Measurements from ENCODE around the gene ACAA1.

ACAA1 gene

GRCh38 chr3:38154033-38154494 is 17.1 kb upstream of the ACAA1 start:
- no peak for DNase-seq

DNA sequence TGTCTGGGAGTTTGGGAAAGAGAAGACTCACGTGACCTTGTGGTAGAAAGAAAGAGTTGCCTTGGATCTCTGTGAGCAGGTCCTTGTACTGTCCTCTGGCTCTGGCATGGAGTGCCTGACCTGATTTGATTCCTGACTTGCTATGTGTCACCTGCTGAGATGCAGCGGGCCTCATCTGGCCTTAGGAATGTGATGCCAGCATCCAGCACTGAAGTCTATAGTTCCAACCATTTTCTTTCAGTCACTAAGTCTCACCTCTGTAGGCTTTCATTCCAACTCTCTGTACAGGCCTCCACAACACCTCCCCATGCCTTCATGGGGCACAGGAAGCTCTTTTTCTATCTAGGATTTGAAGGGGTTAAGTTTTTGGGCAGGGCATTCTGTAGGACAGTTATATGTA is 16.3 kb upstream of the ACAA1 start:
- DNase-seq, result no peak

- DNase-seq, result no peak
Measured at GRCh38 chr3:38152609-38153008, 15.7 kb upstream of the ACAA1 start.

DNA sequence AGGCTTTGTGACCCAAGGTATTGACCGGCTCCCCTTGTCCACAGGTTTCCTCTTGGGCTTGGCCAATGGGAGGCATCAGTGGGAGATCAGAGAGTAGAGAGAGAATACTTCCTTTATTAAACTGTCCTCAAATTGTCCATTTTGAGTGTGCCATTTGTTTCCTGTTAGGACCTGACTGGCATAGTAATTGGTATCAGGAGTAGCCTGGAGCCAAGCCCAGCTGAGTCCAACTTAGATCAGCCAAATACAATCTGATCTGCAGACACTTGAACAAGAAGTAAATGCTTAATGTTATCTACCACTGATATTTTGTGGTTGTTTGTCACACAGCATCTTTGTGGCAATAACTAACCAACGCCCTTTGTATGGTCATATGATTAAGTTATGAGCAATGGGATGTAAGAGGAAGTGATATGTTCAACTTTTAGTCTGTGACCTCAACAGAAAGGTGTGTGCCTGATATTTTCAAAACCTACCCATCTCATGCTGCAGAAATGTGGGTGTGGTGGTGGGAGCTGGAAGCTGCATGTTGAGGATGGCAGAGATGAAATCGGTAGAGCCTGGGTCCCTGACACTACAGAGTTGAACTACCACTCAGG is 14.8 kb upstream of the ACAA1 start:
- DNase-seq, result no peak

GRCh38 chr3:38150780-38151528 is 14.0 kb upstream of the ACAA1 start:
- DNase-seq, result no peak

GRCh38 chr3:38149708-38150107 is 12.8 kb upstream of the ACAA1 start:
- DNase-seq, result no peak

DNA sequence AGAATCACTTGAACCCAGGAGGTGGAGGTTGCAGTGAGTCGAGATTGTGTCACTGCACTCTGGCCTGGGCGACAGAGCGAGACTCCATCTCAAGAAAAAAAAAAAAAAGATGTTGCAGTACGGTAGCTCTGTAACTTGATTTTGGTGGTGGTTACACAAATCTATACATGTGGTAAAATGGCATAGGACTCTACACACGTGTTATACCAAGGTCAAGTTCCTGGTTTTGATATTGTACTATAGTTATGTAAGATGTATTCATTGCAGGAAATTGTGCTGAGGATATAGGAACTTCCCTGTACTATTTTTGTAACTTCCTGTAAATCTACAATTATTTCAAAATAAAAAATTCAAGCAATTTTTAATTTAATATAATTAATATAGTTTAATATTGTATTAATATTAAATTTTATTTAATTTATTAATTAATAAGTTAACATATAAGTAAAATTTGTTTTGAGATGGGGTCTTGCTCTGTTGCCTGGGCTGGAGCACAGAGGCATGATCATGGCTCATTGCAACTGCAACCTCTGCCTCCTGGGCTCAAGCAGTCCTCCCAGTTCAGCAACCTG is 11.5 kb upstream of the ACAA1 start:
- no peak for DNase-seq

GRCh38 chr3:38147421-38147820 is 10.5 kb upstream of the ACAA1 start:
- no peak for DNase-seq

DNA sequence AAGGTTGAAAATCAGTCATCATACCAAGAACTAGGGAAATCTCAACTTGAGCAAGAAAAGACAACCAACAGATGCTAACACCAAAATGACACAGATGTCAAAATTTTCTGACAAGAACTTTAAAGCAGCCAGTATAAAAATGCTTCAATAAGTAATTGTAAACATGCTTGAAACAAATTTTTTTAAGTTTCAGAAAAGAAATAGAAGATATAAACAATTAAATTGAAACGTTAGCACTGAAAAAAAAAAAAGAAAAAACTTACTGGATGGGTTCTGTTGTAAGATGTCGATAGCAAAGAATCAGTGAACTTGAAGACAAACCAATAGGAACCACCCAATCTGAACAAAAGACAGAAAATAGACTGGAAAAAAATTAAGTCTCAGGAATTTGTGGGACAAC is 9.6 kb upstream of the ACAA1 start:
- no peak for DNase-seq

DNA sequence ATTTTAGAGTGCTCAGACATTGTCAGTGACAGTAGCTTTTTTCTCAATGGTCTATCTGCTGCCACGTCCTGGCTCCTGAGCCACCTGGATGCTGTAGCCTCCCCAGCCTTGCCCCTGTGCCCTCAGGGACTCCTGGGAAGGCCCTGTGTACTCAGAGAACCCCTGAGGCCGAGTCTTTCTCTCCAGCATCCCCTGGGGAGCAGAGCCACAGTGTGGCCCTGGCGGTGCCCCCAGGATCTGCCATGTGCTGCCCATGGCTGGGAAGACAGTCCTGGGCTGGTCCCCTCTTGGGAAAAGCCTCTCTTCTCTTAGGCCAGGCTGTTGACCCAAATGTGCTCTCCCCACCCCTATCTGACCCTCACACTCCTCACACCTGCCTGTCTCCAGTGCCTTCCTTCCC is 6.6 kb upstream of the ACAA1 start:
- DNase-seq, result no peak

DNA sequence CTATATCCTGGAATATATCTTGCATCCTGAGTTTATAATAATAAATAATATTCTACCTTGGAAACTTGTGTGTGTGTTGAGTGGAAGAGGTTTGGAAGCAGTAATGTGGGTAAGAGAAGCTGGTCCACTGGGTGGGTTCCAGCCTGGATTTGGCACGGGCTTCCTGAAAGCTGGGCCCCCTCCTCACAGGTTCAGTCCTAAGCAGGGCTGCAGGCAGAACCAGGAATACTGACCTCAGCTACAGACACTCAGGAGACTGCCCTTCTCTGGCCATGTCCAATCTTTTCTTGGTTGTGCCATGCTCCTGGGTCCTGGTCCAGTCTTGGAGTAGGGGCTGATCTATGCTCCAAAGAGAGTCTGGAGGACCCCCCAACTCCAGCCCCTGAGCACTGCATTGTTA is 6.0 kb upstream of the ACAA1 start:
- DNase-seq, result no peak

DNA sequence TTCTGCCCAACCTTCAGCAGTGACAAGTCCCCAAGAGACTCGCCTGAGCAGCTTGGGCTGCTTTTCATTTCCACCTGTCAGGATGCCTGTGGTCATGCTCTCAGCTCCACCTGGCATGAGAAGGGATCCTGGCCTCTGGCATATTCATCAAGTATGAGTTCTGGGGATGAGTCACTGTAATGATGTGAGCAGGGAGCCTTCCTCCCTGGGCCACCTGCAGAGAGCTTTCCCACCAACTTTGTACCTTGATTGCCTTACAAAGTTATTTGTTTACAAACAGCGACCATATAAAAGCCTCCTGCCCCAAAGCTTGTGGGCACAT is 5.0 kb upstream of the ACAA1 start:
- DNase-seq, result no peak

DNA sequence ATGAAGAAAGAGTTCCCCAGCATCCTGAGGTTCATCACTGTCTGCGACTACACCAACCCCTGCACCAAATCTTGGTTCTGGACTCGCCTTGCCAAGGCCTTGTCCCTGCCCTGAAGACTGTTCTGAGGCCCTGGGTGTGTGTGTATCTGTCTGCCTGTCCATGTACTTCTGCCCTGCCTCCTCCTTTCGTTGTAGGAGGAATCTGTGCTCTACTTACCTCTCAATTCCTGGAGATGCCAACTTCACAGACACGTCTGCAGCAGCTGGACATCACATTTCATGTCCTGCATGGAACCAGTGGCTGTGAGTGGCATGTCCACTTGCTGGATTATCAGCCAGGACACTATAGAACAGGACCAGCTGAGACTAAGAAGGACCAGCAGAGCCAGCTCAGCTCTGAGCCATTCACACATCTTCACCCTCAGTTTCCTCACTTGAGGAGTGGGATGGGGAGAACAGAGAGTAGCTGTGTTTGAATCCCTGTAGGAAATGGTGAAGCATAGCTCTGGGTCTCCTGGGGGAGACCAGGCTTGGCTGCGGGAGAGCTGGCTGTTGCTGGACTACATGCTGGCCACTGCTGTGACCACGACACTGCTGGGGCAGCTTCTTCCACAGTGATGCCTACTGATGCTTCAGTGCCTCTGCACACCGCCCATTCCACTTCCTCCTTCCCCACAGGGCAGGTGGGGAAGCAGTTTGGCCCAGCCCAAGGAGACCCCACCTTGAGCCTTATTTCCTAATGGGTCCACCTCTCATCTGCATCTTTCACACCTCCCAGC is 4.4 kb upstream of the ACAA1 start:
- DNase-seq, result no peak

GRCh38 chr3:38140326-38141172 is 3.6 kb upstream of the ACAA1 start:
- no peak for DNase-seq

DNA sequence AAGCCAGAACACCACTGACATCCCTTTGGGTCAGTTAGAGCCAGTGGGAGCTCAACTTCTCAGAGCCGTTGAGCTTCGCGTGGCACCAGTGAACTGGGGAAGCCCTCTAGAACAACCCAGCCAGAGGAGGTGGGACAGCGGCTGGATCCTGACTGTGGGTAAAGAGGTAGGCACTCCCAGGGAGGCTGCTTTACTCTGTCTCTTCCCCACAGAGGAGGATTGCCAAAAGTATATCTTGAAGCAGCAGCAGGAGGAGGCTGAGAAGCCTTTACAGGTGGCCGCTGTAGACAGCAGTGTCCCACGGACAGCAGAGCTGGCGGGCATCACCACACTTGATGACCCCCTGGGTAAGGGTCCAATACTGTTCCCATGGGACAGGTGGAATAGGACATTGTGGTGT is 2.7 kb upstream of the ACAA1 start:
- DNase-seq, result no peak

DNA sequence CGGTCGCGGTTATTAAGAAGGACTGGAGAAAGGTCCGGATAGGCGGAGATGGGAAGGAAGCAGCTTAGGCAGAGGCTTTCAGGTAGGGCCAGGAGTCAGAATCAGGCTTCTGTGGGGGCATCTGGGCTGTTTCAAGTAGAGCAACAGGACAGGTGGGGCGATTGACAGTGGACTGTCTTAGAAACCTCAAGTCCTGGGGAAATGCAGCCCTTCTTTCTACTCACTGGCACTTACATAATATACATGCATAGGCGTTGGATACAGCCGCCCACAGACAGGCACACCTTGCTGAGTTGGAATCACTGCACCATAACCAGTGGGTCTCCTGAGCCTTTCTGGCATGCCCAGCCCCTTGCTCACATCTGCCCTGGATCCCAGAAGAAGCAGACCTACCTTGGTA is 2.3 kb upstream of the ACAA1 start:
- no peak for DNase-seq

- peak; percentile 84 for DNase-seq
Measured at GRCh38 chr3:38138349-38139190, 1.6 kb upstream of the ACAA1 start, which contains the start of gene MYD88. Gene MYD88, plus strand, starts transcription at chr3:38138661. Its CDS starts 40 bp downstream, at chr3:38138701.

DNA sequence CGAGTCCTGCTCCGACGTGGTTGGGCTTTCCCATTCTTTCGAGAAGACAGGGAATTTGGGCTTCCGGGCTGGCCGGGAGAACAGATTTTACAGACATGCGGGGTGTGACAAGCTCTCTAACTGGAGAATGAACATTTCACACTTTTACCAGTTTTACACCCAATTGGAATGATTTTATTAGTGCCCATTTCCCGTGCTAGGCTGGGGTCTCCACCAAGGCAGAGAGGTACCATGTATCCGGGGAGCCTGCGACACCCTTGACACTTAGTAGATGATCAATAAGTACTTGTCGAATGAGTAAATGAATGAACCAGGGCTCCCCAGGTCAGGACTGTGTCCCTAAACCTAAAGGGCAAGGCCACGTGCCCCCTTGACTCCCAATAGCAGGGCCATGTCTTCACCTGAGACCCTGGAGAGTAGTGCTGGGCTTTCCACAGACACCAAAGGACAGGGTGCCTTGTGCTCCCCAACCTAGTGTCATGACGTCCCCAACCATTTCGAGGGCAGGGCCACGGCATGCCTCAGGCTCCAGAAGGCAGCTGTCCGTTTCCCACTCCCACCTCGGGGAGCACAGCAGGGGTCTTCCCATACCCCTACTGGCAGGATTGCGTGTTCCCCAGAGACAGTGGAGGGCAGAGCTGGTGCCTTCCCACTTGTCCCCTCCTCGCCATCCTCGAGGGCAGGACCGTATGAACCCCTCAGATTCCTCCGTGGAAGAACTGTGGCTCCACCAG is 855 bp upstream of the ACAA1 start:
- no peak for DNase-seq

DNA sequence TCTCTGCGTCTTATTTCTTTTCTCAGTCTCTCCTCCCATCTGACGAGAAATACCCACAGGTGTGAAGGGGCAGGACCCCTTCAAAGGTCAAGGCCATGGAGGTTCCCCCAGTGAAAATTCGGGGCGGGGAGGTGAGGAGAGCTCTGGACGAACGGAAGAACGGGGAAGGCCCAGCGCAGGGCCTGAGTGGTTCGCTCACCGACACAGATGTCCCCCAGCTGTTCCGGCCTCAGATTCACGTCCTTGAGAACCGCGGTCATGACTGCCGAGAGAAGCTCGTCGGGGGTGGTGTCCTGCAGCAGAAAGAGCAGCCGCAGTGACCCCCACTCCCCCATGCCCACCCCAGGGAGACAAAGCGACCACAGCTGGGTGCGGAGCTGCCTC is 542 bp downstream of the ACAA1 start:
- DNase-seq, result no peak

GRCh38 chr3:38135621-38136277 is 1.2 kb downstream of the ACAA1 start:
- peak; percentile 33 for DNase-seq
